ENCODE data around the gene MNT.
"Not testable (repeated sequence)": the region's sequence is repeated elsewhere in the genome, so short reads cannot be mapped to it uniquely, and the experiment has no call there.

- not testable (repeated sequence) for TF ChIP-seq CTCF, POLR2A (IDR thresholded peaks at IDR 0.05)
Measured at GRCh38 chr17:2447479-2447878, 46.6 kb upstream of the MNT start.

Data from Peyer's patch (tissue), 4 donors.